H1 (cell line): Measurements from ENCODE around the gene CELF4. TPM values are rescaled to one million over a fixed set of nuclear protein-coding genes. Genes with fewer than 3 reads are reported as not detected.

Experiments
- RXRA ChIP-seq: IDR thresholded peaks from 2 replicates; pipeline ENCODE4 v1.6.1; 2011; ENCODE audit warnings: low read depth, mild to moderate bottlenecking, low read length, moderate library complexity; ENCODE audit not compliant: insufficient read depth
- polyA plus RNA-seq, 7 experiments: library from polyadenylated mRNA; depleted of rRNA in 3 of 7; stranded (reverse) in 5 of 7; unstranded in 2 of 7; fragments of >200 nt in 5 of 7; fragments of 200-250 nt in 2 of 7; gene quantifications; 1 replicate in 5 of 7; 2 replicates in 1 of 7; 4 replicates in 1 of 7; pipeline versions ENCODE4 v1.2.1 to v1.2.3, GENCODE V29; 2011 to 2013; ENCODE audit warnings: missing spikeins in 2 of 7, mixed read lengths in 2 of 7
- total RNA-seq: library from RNA; stranded (reverse); fragmentation: NEBNext Ultra II Directional; extraction: Animal tissue kit (Norgen Biotek cat#: 25700); gene quantifications from 2 replicates; pipeline ENCODE4 v1.2.1, GENCODE V29; 2021

The CELF4 gene
- total and polyA plus RNA-seq, 2 of the 8 experiments (the other 6 are each of a cell fraction or from before 2014, with no cell fraction given): 1.6 to 3.4 TPM

GRCh38 chr18:37457341-37457740 lies 108.3 kb downstream of the CELF4 start (continued):
- TF ChIP-seq RXRA: no peak
